Caki2 (cell line): ENCODE results near the gene APOBEC3B. TPM values are rescaled to one million over a fixed set of nuclear protein-coding genes. Genes with fewer than 3 reads are reported as not detected.
"Not testable (repeated sequence)": the region's sequence is repeated elsewhere in the genome, so short reads cannot be mapped to it uniquely, and the experiment has no call there.

Experiments
- DNase-seq: peaks from one replicate; pipeline ENCODE4 v3.0.0-alpha.2; 2015; ENCODE audit warnings: low read depth
- in situ Hi-C: cut with HindIII; loops from 2 replicates; pipeline ENCODE4 v1.10.0; 2016; ENCODE audit warnings: low sequenced_read_pairs, low pct_unique_long_range_greater_than_20kb, mixed read lengths
- total RNA-seq: library from RNA; depleted of rRNA; stranded (reverse); fragments of >200 nt; shearing (Covaris generic); gene quantifications from 2 replicates; pipeline ENCODE4 v1.2.3, GENCODE V29; 2014; ENCODE audit warnings: low replicate concordance; rRNA removed

Gene APOBEC3B
- total RNA-seq, 1 experiment from 2014 or later: 20.1 TPM

- peak; percentile 73 for DNase-seq
- in situ Hi-C loops: not testable (repeated sequence)
Observed at GRCh38 chr22:39040538-39041296, 58.6 kb downstream of the APOBEC3B start, which contains the start of gene APOBEC3F. TSS of gene APOBEC3F (plus strand) at chr22:39040864. CDS start at chr22:39040961, 97 bp downstream.

GRCh38 chr22:39041908-39042307 is 59.8 kb downstream of the APOBEC3B start:
- DNase-seq: no peak
- in situ Hi-C loops: no loop called here

Other genes with a start within 250 kb of the APOBEC3B start
- 96.0 and 110 TPM in 2 replicates for gene SUN2, start 226.3 kb upstream of the APOBEC3B start, total RNA-seq
- 48.0 and 49.9 TPM in 2 replicates for gene DNAL4, start 188.2 kb upstream of the APOBEC3B start, total RNA-seq
- 6.2 and 6.7 TPM in 2 replicates for gene NPTXR, start 138.3 kb upstream of the APOBEC3B start, total RNA-seq
- gene CBX6, start 110.1 kb upstream of the APOBEC3B start, total RNA-seq: 59.5 and 63.9 TPM in 2 replicates
- gene APOBEC3A, start 24.7 kb upstream of the APOBEC3B start, total RNA-seq: not detected in 2 replicates
- 3.5 and 6.5 TPM in 2 replicates for gene APOBEC3C, start 31.9 kb downstream of the APOBEC3B start, total RNA-seq
- gene APOBEC3D, start 38.8 kb downstream of the APOBEC3B start, total RNA-seq: 5.7 and 6.1 TPM in 2 replicates
- 1.7 and 3.5 TPM in 2 replicates for gene APOBEC3F, start 58.5 kb downstream of the APOBEC3B start, total RNA-seq
- gene APOBEC3G, start 94.9 kb downstream of the APOBEC3B start, total RNA-seq: 14.7 and 15.5 TPM in 2 replicates
- gene APOBEC3H, start 114.9 kb downstream of the APOBEC3B start, total RNA-seq: 1.9 and 2.0 TPM in 2 replicates
- gene CBX7, start 170.3 kb downstream of the APOBEC3B start, total RNA-seq: 27.4 and 36.0 TPM in 2 replicates